Pulmonary artery endothelial cell (primary cell): ENCODE measurements around the gene SPAST. TPM values are rescaled to one million over a fixed set of nuclear protein-coding genes. Genes with fewer than 3 reads are reported as not detected.
"Not testable (repeated sequence)": the region's sequence is repeated elsewhere in the genome, so short reads cannot be mapped to it uniquely, and the experiment has no call there.

Source experiments
- DNase-seq: peaks from one replicate; pipeline ENCODE4 v3.0.0-alpha.2; 2011; ENCODE audit warnings: low read depth, low spot score
- total RNA-seq: library from RNA; depleted of rRNA; stranded (reverse); fragments of >200 nt; gene quantifications from 2 replicates; pipeline ENCODE4 v1.2.3, GENCODE V29; 2014

Gene SPAST
- 28.3 and 34.9 TPM in 2 replicates for total RNA-seq

- DNase-seq: peak; percentile 93
These were observed at the start of gene SPAST for GRCh38 chr2:32063310-32064020. SPAST (plus strand) TSS chr2:32063556; CDS start chr2:32063832, 276 bp downstream.

- not testable (repeated sequence) for DNase-seq
These were observed 44.4 kb upstream of the SPAST start for GRCh38 chr2:32018789-32019482.

- DNase-seq: not testable (repeated sequence)
These were observed 29.0 kb upstream of the SPAST start for GRCh38 chr2:32034198-32034887.

- peak; percentile 76 for DNase-seq
These were observed 23.7 kb upstream of the SPAST start, which contains the start of gene DPY30 for GRCh38 chr2:32039447-32040219. DPY30 (minus strand) TSS chr2:32039805; CDS start chr2:32039456, 349 bp downstream.

GRCh38 chr2:32043561-32043960 lies 19.8 kb upstream of the SPAST start:
- no peak for DNase-seq

- DNase-seq: no peak
These were observed 11.4 kb upstream of the SPAST start for GRCh38 chr2:32051836-32052439.

- DNase-seq: not testable (repeated sequence)
These were observed 8.8 kb upstream of the SPAST start for GRCh38 chr2:32054583-32054982.

- no peak for DNase-seq
These were observed 5.2 kb upstream of the SPAST start for GRCh38 chr2:32058130-32058529.

- DNase-seq: no peak
These were observed 3.1 kb upstream of the SPAST start for GRCh38 chr2:32060266-32060665.

GRCh38 chr2:32061430-32061829 lies 1.9 kb upstream of the SPAST start:
- no peak for DNase-seq

- no peak for DNase-seq
These were observed 1.1 kb upstream of the SPAST start for GRCh38 chr2:32061973-32062861.

GRCh38 chr2:32064021-32064601 lies 755 bp downstream of the SPAST start:
- no peak for DNase-seq

GRCh38 chr2:32064713-32065112 lies 1.4 kb downstream of the SPAST start:
- no peak for DNase-seq

- no peak for DNase-seq
These were observed 4.2 kb downstream of the SPAST start for GRCh38 chr2:32067549-32067948.

GRCh38 chr2:32074134-32074506 lies 10.8 kb downstream of the SPAST start:
- no peak for DNase-seq

GRCh38 chr2:32095671-32096070 lies 32.3 kb downstream of the SPAST start:
- no peak for DNase-seq

GRCh38 chr2:32108111-32108510 lies 44.8 kb downstream of the SPAST start:
- DNase-seq: no peak

GRCh38 chr2:32118055-32118454 lies 54.7 kb downstream of the SPAST start:
- DNase-seq: no peak

- no peak for DNase-seq
These were observed 55.8 kb downstream of the SPAST start for GRCh38 chr2:32119161-32119560.

GRCh38 chr2:32124660-32125059 lies 61.3 kb downstream of the SPAST start:
- no peak for DNase-seq
